HepG2 (cell line): Measurements from ENCODE around the gene PGS1. TPM values are rescaled to one million over a fixed set of nuclear protein-coding genes. Genes with fewer than 3 reads are reported as not detected.
A peak's percentile ranks its signal among the peaks of the same experiment; 100 is the strongest.

ENCODE experiments used
- ARID4A ChIP-seq: sonication (generic); formaldehyde crosslinking; IDR thresholded peaks from 2 replicates; pipeline ENCODE4 v1.5.0; 2020; ENCODE audit warnings: mild to moderate bottlenecking, missing genetic modification reagents, borderline replicate concordance
- CBFB ChIP-seq: sonication (generic); formaldehyde crosslinking; IDR thresholded peaks from 2 replicates; pipeline ENCODE4 v1.4.0; 2020; ENCODE audit warnings: missing genetic modification reagents
- CHD4 ChIP-seq: fragments of 200-600 bp; sonication (generic); IDR thresholded peaks from 2 replicates; pipeline ENCODE4 v1.7.0; 2017; ENCODE audit warnings: mild to moderate bottlenecking, low read length, borderline replicate concordance
- FOSL1 ChIP-seq: sonication (generic); formaldehyde crosslinking; IDR thresholded peaks from 2 replicates; pipeline ENCODE4 v1.9.0; 2021; ENCODE audit warnings: missing genetic modification reagents, borderline replicate concordance
- MAX ChIP-seq: IDR thresholded peaks from 2 replicates; pipeline ENCODE4 v1.6.1; 2012; ENCODE audit warnings: inconsistent platforms
- MED8 ChIP-seq: sonication (generic); formaldehyde crosslinking; IDR thresholded peaks from 2 replicates; pipeline ENCODE4 v1.8.1; 2023; ENCODE audit warnings: mild to moderate bottlenecking, missing genetic modification reagents; ENCODE audit not compliant: insufficient replicate concordance
- MXD1 ChIP-seq: sonication (generic); formaldehyde crosslinking; IDR thresholded peaks from 2 replicates; pipeline ENCODE4 v1.4.0; 2020; ENCODE audit warnings: mild to moderate bottlenecking, missing genetic modification reagents
- REST ChIP-seq, 2 experiments: IDR thresholded peaks; 2 replicates each; pipeline ENCODE4 v1.6.1; 2011 to 2012; ENCODE audit warnings: low read length in 2 of 2, borderline replicate concordance in 1 of 2, low read depth in 1 of 2, mild to moderate bottlenecking in 1 of 2, moderate library complexity in 1 of 2
- SAP130 ChIP-seq: IDR thresholded peaks from 2 replicates; pipeline ENCODE4 v1.6.1; 2016; ENCODE audit warnings: low read depth
- SOX5 ChIP-seq: IDR thresholded peaks from 2 replicates; pipeline ENCODE4 v1.6.1; 2016; ENCODE audit warnings: borderline replicate concordance
- TEAD3 ChIP-seq: optimal IDR thresholded peaks from 2 replicates; pipeline ENCODE3; 2016; ENCODE audit warnings: borderline replicate concordance
- TFAP4 ChIP-seq: sonication (generic); IDR thresholded peaks from 2 replicates; pipeline ENCODE4 v1.6.1; 2016; ENCODE audit warnings: low read depth, borderline replicate concordance
- TFE3 ChIP-seq: IDR thresholded peaks from 2 replicates; pipeline ENCODE4 v1.6.1; 2016
- U2AF2 ChIP-seq: fragments of 200-400 bp; formaldehyde crosslinking; IDR thresholded peaks from 2 replicates; pipeline ENCODE4 v1.6.1; 2017; ENCODE audit warnings: low read depth, mild to moderate bottlenecking, low read length
- ZNF234 ChIP-seq: sonication (generic); formaldehyde crosslinking; conservative IDR thresholded peaks from 2 replicates; pipeline ENCODE4 v1.5.1; 2020; ENCODE audit warnings: mild to moderate bottlenecking, missing genetic modification reagents
- ZNF296 ChIP-seq: sonication (generic); formaldehyde crosslinking; conservative IDR thresholded peaks from 2 replicates; pipeline ENCODE4 v1.5.0; 2020; ENCODE audit warnings: mild to moderate bottlenecking, missing genetic modification reagents
- ZNF691 ChIP-seq: sonication (generic); formaldehyde crosslinking; IDR thresholded peaks from 2 replicates; pipeline ENCODE4 v1.4.0; 2020; ENCODE audit warnings: missing genetic modification reagents, low read depth, mild to moderate bottlenecking, borderline replicate concordance
- ZNF768 ChIP-seq: sonication (generic); formaldehyde crosslinking; IDR thresholded peaks from 2 replicates; pipeline ENCODE4 v1.4.0; 2020; ENCODE audit warnings: missing genetic modification reagents
- polyA plus RNA-seq, 8 experiments: library from polyadenylated mRNA; depleted of rRNA in 3 of 8; stranded (reverse) in 7 of 8; unstranded in 1 of 8; fragments of >200 nt; fragmentation: Illumina TruSeq in 4 of 8; extraction: Trizol in 4 of 8; gene quantifications; 2 replicates each; pipeline versions ENCODE4 v1.2.1 to v1.2.3, GENCODE V29; 2011 to 2016; ENCODE audit warnings: low read depth in 4 of 8, missing spikeins in 1 of 8, mixed read lengths in 1 of 8; ENCODE audit not compliant: insufficient read depth in 1 of 8
- total RNA-seq, 5 experiments: library from RNA; depleted of rRNA; stranded (reverse); fragments of >200 nt; fragmentation: Illumina TruSeq; extraction: Trizol; gene quantifications; 2 replicates each; pipeline ENCODE4 v1.2.3, GENCODE V29; 2016; ENCODE audit warnings: low read depth in 1 of 5

PGS1 gene
- total and polyA plus RNA-seq, 2 of the 13 experiments (the other 11 are each of a cell fraction or from before 2014, with no cell fraction given), result 25.9 to 31.5 TPM

- TF ChIP-seq REST (IDR thresholded peaks at IDR 0.05; ENCODE audit: borderline replicate concordance in 1 of 2, low read depth in 1 of 2, low read length in 2 of 2) (no peak), ARID4A (CRISPR knock-in tag) (no peak), ZNF234 (CRISPR knock-in tag) (no peak), ZNF296 (CRISPR knock-in tag) (no peak), TFE3 (CRISPR knock-in tag) (no peak), TEAD3 (CRISPR knock-in tag) (peak; percentile 40), FOSL1 (CRISPR knock-in tag) (no peak), U2AF2 (no peak), ZNF691 (peak; percentile 40; the same call in 1 of the 2 replicates), ZNF768 (CRISPR knock-in tag) (peak; percentile 20; the same call in 1 of the 2 replicates), TFAP4 (peak; percentile 83; the same call in 1 of the 2 replicates), CBFB (CRISPR knock-in tag) (no peak), CHD4 (no peak), MED8 (CRISPR knock-in tag) (no peak), SOX5 (CRISPR knock-in tag) (peak; percentile 9; the same call in 1 of the 2 replicates), MAX (no peak), SAP130 (peak; percentile 51; the same call in 1 of the 2 replicates), MXD1 (no peak)
These were observed 21.3 kb upstream of the PGS1 start (continued) for GRCh38 chr17:78357177-78357586.
